ENCODE results near the gene PACSIN2.

Gene PACSIN2

GRCh38 chr22:42897960-42898359 is 117.0 kb downstream of the PACSIN2 start:
- H3K27ac ChIP-seq: no peak overlapping the region
- TF ChIP-seq, protein P1, sequence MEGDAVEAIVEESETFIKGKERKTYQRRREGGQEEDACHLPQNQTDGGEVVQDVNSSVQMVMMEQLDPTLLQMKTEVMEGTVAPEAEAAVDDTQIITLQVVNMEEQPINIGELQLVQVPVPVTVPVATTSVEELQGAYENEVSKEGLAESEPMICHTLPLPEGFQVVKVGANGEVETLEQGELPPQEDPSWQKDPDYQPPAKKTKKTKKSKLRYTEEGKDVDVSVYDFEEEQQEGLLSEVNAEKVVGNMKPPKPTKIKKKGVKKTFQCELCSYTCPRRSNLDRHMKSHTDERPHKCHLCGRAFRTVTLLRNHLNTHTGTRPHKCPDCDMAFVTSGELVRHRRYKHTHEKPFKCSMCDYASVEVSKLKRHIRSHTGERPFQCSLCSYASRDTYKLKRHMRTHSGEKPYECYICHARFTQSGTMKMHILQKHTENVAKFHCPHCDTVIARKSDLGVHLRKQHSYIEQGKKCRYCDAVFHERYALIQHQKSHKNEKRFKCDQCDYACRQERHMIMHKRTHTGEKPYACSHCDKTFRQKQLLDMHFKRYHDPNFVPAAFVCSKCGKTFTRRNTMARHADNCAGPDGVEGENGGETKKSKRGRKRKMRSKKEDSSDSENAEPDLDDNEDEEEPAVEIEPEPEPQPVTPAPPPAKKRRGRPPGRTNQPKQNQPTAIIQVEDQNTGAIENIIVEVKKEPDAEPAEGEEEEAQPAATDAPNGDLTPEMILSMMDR (IDR thresholded peaks at IDR 0.05): no peak
- no peak for TF ChIP-seq ZFX (IDR thresholded peaks at IDR 0.05; ENCODE audit: borderline replicate concordance)

- no peak overlapping the region for H3K27ac ChIP-seq
- TF ChIP-seq ZFX (IDR thresholded peaks at IDR 0.05; ENCODE audit: borderline replicate concordance): no peak
- TF ChIP-seq, protein P1 (IDR thresholded peaks at IDR 0.05): no peak
These were observed 119.4 kb downstream of the PACSIN2 start for GRCh38 chr22:42895541-42895981.

- no peak overlapping the region for H3K27ac ChIP-seq
- TF ChIP-seq, protein P1 (IDR thresholded peaks at IDR 0.05): no peak
These were observed 119.9 kb downstream of the PACSIN2 start for GRCh38 chr22:42895087-42895486.

- no peak overlapping the region for H3K27ac ChIP-seq
These were observed 121.4 kb downstream of the PACSIN2 start for GRCh38 chr22:42893371-42894150.

GRCh38 chr22:42892571-42893316 is 122.2 kb downstream of the PACSIN2 start:
- TF ChIP-seq ZFX (IDR thresholded peaks at IDR 0.05; ENCODE audit: borderline replicate concordance): no peak
- TF ChIP-seq, protein P1 (IDR thresholded peaks at IDR 0.05): no peak
- no peak overlapping the region for H3K27ac ChIP-seq

More at GRCh38 chr22:42893371-42894150, 121.4 kb downstream of the PACSIN2 start:
- TF ChIP-seq, protein P1 (IDR thresholded peaks at IDR 0.05): no peak
- TF ChIP-seq ZFX (IDR thresholded peaks at IDR 0.05; ENCODE audit: borderline replicate concordance): no peak

GRCh38 chr22:42892156-42892555 is 122.8 kb downstream of the PACSIN2 start:
- TF ChIP-seq, protein P1 (IDR thresholded peaks at IDR 0.05): no peak
- no peak for TF ChIP-seq ZFX (IDR thresholded peaks at IDR 0.05; ENCODE audit: borderline replicate concordance)
- H3K27ac ChIP-seq: no peak overlapping the region

DNA sequence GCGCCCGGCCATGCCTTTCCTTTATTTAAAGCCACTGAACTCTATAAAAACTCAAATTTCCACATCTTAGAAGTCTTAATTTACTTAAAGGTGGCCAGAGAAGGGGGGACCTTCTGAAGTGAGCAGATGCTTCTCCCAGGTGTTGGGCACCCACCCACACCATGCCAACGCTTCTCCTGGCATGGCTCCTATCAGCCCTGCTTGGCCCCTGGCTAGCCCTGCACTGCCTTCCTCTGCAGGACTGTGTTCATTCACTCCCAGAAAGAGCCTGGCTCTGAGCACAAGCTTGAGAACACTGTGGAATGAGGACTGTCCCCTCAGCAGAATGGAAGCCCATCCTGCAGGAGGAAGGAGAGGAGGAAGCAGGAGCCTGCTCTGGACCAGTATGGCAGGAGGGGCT is 123.3 kb downstream of the PACSIN2 start:
- no peak for TF ChIP-seq ZFX (IDR thresholded peaks at IDR 0.05; ENCODE audit: borderline replicate concordance)
- TF ChIP-seq, protein P1 (IDR thresholded peaks at IDR 0.05): no peak
- H3K27ac ChIP-seq: no peak overlapping the region
